ENCODE results near the gene PRPS2.

- TF ChIP-seq JUN (IDR thresholded peaks at IDR 0.05; ENCODE audit: low read depth, low read length) = no peak
- no peak for TF ChIP-seq SIN3A (conservative IDR thresholded peaks at IDR 0.05 in 1 of 2, IDR thresholded peaks at IDR 0.05 in 1 of 2; ENCODE audit: low read depth in 1 of 2, low read length in 2 of 2)
- no peak for TF ChIP-seq SIX5 (IDR thresholded peaks at IDR 0.05; ENCODE audit: low read depth, low read length)
- TF ChIP-seq TAF1 (IDR thresholded peaks at IDR 0.05; ENCODE audit: low read depth, low read length) = no peak
- no peak for TF ChIP-seq SP1 (IDR thresholded peaks at IDR 0.05; ENCODE audit: low read depth, low read length)
- no peak for TF ChIP-seq POLR2A (IDR thresholded peaks at IDR 0.05; ENCODE audit: control extremely low read depth in 1 of 2, low read depth in 2 of 2, low read length in 2 of 2)
- no peak for TF ChIP-seq GABPA (IDR thresholded peaks at IDR 0.05; ENCODE audit: borderline replicate concordance, insufficient read depth, low read length)
- TF ChIP-seq CHD2 (IDR thresholded peaks at IDR 0.05; ENCODE audit: low read length) = no peak
- TF ChIP-seq CTCF (IDR thresholded peaks at IDR 0.05; ENCODE audit: control extremely low read depth in 1 of 3, insufficient read depth in 1 of 3, low read depth in 1 of 3, low read length in 3 of 3) = no peak
- no peak for TF ChIP-seq HDAC2 (IDR thresholded peaks at IDR 0.05; ENCODE audit: borderline replicate concordance in 1 of 2, low read depth in 2 of 2, low read length in 2 of 2)
- no peak for TF ChIP-seq POLR2AphosphoS5 (IDR thresholded peaks at IDR 0.05; ENCODE audit: low read depth, low read length)
- no peak for TF ChIP-seq CHD7 (IDR thresholded peaks at IDR 0.05; ENCODE audit: insufficient replicate concordance, low read length)
- no peak for TF ChIP-seq EZH2 (IDR thresholded peaks at IDR 0.05; ENCODE audit: low read depth, low read length, severe bottlenecking)
- TF ChIP-seq CEBPB (IDR thresholded peaks at IDR 0.05; ENCODE audit: low read depth, low read length) = no peak
Measured at GRCh38 chrX:12844319-12844718, 53.1 kb downstream of the PRPS2 start.
